Activated T-cell treated with anti-CD3 and anti-CD28 coated beads, Interleukin-2, amount 50 U/mL, for 1 hour (primary cell): ENCODE measurements around the gene CMTM6.
"Not testable (repeated sequence)": the region's sequence is repeated elsewhere in the genome, so short reads cannot be mapped to it uniquely, and the experiment has no call there.

Experiments
- DNase-seq: peaks from one replicate; pipeline ENCODE4 v3.0.0-alpha.2; 2020

CMTM6 gene

DNA sequence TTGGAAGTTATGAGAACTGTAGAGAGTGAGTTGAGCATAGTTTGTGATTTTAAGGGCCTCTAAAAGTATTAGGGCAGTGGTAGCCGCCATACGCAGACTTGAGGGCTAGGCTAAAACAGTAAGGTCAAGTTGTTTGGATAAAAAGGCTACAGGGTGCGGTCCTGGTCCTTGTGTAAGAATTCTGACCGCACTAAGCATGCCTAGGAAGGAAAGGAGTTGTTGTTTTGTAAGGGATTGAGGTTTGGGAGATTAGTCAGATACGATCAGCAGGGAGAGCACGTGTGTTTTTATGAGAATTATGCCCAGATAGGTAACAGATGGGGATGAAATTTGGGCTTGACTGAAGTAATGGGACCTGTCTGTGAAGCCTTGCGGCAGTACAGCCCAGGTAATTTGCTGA lies 39.2 kb downstream of the CMTM6 start:
- not testable (repeated sequence) for DNase-seq

DNA sequence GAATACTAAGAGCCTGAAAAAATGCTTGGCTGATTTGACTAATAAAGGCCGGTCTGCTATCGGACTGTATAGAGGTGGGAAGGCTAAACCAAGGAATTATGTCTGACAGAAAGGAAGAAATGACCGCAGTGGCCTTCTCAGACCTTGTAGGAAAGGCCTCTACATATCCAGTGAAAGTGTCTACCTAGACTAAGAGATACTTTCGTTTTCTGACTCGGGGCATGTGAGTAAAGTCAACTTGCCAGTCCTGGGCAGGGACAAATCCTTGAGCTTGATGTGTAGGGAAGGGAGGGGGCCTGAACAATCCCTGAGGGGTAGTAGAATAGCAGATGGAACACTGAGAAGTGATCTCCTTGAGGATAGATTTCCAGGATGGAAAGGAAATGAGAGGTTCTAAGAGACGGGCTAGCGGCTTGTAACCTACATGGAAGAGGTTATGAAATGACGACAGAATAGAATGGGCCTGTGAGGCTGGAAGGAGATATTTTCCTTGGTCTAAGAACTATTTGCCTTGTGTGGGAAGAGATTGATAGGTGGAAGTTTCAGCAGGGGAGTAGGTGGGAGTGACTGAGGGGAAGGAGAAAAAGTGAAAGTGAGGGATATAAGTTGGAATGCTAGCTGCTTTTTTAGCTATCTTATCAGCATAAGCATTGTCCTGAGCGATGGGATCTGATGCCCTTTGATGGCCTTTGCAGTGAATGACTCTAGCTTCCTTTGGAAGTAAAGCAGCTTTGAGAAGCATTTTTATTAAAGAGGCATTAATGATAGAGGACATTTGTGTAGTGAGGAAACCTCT lies 40.3 kb downstream of the CMTM6 start:
- not testable (repeated sequence) for DNase-seq

DNA sequence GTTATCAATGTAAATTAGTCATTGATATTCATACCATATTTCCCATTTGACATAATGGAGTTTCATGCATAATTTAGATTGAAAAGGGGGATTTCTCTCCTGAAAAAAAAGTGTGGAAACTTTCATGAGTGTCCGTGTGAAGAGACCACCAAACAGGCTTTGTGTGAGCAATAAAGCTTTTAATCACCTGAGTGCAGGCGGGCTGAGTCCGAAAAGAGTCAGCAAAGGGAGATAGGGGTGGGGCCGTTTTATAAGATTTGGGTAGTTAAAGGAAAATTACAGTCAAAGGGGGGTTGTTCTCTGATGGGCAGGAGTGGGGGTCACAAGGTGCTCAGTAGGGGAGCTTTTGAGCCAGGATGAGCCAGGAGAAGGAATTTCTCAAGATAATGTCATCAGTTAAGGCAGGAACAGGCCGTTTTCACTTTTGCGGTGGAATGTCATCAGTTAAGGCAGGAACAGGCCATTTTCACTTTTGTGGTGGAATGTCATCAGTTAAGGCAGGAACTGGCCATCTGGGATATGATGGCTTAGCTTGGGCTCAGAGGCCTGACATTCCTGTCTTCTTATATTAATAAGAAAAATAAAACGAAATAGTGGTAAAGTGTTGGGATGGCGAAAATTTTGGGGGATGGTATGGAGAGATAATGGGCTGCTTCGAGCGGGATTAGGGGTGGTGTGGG lies 41.7 kb downstream of the CMTM6 start:
- not testable (repeated sequence) for DNase-seq

DNA sequence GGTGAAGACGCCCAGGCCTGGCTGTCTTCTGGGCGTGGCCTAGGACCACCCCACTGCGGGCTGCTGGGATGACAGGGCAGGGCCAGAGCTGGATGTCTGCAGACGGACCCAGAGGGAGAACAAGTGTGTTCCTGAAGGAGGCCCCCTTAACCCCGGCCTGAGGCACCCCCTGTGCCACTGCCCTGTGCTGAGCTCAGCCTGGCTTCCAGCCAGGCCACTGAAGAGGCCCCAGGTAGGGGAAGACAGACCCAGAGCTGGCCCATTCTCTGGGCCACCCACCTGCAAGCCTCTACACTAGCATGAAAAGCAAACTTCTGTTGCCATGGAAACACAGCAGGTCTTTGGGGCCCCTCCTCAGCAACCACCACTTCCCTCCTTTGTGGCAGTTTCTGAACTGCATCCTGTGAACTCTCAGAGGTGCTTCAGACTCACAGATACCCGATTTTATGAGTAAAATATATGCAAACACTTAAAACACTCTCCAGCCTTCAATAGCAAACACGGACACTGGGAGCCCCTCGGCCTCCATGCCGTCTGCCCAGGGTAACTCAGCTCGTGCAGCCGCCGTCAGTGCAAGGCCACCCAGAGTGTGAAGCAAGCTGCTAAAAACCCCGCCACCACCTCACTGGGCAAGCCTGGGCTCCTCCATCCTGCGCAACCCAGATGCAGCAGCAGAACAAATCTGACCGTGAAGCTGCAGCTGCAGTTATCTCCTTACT lies 42.5 kb downstream of the CMTM6 start:
- peak; percentile 73 for DNase-seq

DNA sequence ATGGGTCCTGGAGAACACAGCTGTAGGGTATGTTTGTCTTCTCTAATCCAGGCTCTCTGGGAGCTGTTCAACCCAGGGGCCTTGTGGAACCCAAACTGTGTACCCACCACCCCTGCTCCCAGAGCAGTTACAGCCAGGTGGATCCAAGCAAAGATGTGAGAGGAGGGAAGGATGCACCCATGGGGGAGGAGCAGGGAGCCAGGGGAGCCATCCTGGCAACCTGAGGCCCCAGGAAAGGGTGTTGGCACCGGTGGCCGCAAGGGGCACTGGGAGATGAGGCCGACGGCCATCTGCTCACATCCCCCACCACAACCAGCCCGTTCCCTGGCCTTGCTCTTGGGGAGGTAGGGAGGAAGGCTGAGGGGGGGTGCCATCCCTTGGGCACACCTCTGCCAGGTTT lies 43.2 kb downstream of the CMTM6 start:
- no peak for DNase-seq

DNA sequence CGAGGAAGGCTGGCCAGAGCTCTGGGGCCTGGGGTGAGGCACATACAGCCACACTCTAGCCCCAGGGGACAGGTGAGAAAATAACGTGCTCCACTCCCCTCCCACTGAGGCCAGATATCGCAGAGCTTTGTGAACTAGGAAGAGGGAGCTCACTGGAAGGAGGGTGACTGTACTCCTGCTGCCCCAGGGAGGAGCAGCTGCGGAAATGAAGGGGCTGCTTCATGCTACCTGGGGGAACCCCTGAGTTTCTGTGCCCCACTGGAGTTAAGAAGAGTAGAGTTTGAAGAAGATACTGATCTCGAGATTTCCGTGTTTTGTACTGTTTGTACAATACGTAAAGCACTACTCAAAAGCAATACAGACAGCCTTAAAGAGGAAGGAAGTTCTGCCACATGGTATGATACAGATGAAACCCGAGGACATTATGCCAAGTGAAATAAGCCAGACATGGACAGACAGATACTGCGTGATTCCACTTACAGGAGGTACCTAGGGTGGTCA lies 44.6 kb downstream of the CMTM6 start:
- DNase-seq = peak; percentile 72

DNA sequence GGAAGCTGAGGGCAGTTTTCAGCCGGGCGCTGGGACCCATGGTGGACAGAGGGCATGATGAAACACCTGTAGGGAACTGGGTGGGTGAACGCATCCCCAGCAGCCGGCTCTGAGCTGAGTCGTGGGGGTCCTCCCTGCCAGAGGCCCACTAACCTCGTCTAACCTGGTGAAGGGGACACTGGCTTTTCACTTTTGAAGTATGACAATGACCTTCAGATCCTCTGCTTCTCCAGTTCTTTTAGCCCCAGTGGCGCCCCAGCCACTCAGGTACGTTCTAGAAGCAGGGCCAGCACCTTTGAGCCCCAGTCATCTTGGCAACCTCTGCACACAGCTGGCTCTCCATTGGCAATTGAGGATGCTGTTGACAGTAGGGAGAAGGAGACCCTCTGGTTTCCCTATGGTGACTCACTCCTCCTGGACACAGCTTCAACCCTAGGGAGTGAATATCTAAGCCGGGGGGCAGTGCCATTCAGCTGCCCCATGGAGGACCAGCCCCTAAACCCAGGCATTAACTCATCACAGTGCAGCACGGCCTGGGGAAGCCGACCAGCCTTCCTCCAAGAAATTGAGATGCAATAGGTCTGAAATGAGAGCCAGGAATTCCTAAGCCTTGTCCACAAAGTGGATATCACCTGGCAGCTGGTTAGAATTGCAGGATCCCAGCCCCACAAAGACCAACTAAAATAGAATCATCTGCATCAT lies 46.1 kb downstream of the CMTM6 start:
- DNase-seq = no peak

DNA sequence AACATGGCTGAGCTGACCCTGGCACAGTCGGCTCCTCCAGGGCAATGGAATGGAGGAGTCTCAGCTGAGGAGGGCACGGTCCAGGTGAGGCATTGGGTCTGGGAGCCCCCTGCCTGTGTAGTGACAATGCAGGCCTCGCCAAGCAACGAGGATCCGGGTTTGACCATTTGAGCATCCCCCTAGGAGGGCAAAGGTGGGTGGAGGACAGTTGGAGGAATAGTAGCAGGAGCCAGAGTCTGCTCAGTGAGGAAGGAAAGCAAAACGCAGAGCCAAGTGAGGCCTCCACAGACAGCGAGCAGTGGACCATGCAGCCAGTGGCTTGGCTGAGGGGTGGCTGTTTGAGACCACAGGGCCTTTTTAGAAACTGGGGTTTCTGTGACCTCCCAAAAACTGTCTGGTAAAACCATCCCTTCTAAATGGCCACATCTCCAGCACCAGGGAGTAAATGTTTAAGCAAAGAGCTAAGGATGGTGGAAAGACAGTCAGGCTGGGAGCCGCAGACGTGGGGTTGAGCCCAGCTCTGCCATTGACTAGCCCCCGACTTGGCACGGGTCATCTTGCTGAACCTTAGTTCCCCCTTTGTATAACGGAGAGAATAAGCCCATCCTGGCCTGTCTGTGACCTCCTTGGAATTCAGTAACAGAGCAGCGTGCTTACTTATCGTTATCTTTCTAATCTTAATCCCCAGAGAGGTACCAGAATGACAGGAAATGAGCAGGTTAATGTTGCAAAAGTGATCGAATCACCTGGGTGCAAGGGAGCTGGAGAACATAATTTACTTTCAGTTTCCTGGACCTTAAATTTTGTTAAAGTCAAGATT lies 46.8 kb downstream of the CMTM6 start:
- no peak for DNase-seq

DNA sequence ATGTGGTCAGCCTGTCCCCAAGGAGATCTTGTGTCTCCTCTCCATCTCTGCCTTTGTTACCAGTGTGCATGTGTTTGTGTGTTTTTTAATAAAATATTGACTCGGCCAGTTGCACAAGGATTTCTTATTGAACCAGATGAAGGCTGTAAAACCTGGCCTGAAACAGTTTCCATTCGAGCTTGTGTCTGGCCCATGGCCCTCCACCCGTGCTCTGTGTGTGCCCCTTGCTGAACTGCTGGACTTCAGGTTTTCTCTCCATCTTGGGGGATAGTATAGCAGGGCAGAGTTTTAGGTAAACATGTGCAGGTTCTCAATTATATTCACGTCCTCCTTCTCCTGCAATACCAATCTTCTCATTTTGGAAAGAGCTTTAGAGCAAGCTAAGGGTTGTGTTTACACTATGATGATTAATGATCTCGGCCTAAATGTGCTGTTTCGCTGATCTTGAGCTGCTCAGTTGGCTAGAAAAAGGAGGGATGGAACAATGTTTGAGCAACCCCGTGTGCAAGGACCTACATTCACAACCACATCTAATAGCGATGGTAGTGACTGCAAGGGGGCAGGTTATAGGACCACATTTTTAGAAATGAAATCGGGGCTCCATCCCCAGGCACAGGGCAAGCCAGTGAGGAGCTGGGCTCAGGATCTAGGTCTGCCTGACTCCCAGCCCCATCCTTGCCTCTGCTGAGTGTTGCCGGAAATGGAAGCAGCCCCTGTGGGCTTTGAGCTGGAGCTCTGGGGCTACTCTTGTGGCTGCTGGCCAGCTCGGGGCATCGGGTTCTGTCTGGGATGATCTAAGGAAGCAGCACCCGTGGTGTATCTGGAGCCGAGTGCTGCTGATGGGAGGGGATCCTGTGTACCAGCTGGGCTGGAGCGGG lies 47.7 kb downstream of the CMTM6 start:
- DNase-seq = no peak

DNA sequence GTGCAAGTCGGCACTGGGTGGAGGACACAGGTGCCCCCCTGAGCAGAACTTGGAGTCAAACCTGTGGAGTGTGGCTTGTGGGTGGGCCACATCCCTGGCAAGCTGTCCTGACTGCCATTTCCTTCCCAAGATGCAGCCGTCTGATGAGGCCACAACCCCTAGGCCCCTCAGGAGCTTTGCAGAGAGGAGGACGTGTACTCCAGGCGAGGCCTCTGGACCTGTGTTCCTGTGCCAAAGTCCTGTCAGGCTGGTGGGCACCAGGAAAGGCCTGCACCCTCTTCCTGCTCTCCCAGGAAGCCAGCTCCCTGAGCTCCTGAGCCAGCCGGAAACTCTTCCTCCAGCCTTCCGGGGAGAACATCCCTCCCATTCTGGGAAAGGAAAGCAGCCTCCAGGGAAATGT lies 48.5 kb downstream of the CMTM6 start:
- no peak for DNase-seq

DNA sequence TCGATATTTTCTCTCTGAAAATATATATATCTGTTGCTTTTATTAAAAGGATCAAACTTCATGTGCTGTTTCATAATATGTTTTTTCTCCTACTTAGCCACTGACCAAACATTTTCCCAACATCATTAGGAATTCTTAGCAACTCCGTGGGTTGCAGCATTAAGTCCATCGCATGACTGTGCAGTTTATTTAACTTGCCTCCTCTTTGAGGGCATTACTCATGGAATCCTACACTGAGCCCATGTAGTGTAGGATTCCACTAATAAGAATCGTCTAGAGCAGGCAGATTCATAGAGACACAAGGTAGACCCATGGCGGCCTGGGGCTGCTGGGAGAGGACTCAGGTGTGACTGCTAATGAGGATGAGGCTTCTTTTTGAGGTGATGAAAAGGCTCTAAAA lies 49.3 kb downstream of the CMTM6 start:
- no peak for DNase-seq

DNA sequence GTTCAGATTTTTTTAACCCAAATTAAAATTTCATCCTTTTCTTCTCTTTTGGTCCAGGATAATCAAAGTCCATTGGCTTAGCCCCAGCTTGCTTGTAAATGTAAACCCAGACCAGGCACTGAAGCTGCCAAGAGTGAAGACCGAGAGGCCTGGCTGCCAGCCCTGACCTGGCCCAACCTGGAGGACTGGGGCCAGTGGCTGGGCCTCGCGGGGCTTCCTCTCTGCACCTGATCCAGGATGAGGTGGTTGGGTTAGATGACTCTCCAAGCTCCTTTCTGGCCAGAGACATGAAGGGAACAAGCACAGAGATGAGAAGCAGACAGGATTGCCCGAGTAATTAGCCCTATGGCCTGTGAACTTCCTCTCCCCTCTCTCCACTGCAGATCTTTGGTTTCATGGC lies 50.6 kb downstream of the CMTM6 start:
- DNase-seq = no peak

DNA sequence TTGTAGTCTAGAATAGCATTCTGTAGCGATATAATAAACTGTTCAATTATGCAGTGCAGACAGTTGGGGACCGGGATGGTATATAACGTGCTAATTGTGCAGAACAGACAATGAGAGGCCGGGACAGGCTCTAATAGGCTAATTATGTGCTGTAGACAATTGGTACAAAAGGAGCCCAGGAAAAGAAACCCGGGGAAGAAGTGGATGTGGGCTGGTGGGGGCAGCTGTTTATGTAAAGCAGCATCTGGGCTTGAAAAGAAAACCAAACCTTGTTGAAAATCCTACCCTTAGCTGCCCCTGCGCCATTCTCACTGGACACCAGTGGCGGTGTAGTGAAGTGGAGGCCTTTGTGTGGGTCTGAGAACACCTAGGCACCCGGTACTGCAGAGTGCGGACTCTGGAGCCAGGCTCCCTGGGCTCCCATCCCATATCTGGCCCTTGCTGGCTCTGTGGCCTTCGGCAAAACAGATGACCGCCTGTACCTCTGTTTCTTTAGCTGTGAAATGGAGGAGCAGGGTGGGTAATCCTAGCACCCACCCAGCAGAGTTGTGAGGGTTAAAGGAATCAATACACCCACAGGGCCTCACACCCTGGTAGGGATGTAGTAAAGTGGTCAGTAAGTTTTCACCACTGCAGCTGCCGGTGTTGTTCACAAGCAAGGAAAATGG lies 51.5 kb downstream of the CMTM6 start:
- DNase-seq = no peak

DNA sequence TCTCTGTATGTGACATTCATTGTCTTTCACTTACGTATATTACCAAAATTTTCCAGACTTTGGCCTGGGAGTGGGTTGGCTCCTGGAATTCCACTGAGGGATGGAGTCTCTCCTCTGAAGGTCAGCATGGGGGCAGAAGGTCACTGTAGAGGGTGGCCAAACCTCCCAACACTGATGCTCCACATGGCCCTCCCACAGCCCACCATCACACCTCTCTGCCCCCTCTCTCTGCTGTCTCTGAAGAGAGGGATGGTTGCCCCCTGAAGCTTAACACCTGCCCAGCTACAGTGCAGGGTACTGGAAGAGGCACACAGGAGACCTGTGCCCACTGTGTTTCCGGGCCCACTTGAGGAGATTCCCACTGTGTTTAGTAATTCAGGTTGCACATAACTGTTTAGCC lies 52.2 kb downstream of the CMTM6 start:
- no peak for DNase-seq

DNA sequence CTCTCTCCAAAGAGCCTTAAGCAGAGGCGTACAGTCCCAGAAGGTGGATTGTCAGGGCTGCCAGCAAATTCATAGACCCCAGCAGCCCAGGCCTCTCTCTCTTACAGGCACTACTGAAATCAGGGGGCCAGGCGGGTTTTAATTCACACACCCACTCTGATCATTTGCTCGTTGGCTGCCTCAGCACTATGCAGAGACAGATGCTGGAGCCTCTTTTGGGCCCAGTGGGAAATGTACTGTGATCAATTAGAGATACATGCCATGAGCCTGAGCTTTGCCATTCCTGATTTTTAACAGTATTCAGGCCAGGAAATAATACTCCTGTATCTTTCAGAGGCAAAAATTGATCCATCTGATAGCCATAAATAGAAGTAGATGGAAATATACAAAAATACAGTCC lies 53.0 kb downstream of the CMTM6 start:
- DNase-seq = peak; percentile 4

DNA sequence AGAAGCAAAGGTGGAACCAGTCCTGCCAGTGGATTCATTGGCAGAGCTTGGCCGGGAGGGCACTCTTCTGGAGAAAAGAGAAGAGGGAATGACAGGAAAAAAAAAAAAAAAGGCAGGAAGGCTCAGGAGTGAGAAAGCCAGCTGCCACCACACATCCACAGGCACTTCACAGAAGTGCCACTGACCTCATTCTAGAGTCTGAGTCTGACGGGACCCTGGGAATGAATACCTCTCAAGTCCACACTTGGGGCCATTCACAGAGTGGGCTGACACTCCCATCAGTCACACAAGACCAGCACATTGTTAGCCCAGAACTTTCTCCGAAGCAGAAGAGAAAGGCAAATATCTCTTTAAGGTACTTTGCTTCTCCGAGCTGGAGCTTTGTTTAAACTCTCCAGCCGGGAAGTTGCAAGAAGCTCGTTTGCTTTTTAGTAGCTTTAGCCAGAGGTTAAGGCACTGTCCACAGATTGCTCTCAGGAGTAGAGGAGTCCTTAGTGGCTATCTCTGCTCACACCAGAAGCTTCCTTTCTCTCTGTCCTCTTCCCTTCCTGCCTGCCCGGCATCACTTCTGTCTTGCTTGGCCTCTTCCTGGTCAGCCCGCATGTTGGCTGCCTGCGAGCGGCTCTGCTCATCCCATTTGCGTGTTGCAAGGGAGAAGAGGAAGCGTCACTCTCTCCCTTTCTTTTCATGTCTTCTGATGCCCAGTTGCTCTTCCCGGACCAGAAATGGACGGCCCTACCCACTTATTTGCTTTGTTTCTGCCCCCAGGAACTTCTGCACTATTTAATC lies 53.8 kb downstream of the CMTM6 start:
- DNase-seq = peak; percentile 11

DNA sequence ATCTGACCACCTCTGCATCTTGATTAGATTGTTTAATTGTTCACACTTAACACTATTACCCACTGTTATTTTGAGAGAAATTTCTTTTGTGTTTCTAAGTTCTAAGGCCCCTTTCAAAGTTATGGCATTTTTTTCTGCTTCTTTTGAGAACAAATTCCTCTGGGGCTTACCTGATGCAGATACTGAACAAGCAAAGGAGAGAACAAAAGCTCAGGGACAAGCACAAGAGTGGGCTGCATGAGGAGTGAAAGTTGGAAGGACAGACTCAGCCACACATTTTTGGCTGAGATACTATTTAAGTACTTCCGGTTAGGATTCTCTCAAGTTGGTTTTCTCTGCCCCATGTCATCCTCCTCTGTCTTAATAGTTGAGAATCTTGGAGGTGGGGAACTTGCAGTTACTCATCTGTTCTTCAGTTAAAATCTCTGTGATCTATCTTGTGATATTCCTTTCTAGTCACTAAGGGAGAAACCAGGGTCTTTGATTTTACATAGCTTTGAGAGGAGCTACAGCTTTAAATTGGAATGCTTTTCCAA lies 54.7 kb downstream of the CMTM6 start:
- no peak for DNase-seq

DNA sequence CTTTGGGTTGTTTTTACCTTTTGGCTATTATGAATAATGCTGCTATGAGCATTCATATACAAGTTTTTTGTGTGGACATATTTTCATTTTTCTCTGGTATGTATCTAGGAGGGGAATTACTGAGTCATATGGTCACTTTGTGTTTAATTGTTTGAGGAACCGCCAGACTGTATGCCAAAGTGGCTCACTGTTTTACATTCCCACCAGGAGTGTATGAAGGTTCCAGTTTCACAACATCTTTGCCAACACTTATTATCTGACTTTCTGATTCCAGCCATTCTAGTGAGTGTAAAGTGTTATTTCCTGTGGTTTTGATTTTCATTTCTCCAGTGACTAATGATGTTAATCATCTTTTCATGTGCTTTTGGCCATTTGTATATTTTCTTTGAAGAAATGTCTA lies 59.2 kb downstream of the CMTM6 start:
- DNase-seq = no peak

DNA sequence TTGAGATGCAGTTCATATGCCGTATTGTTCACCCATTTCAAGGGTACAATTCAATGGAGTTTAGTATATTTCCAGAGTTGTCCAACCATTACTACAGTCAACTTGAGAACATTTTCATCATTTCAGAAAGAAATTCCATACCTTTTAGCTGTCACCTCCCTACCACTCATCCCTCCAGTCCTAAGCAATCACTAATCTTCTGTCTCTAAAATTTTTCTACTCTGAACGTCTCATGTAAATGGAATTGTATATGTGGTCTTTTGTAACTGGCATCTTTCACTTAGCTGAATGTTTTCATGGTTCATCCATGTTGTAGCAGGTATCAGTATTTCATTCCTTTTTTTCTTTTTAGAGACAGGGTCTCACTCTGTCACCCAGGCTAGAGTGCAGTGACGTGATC lies 59.9 kb downstream of the CMTM6 start:
- DNase-seq = no peak
